GM12864 (cell line): Measurements from ENCODE around the gene HSF5.
A peak's percentile ranks its signal among the peaks of the same experiment; 100 is the strongest.

Source experiments
- DNase-seq: peaks from one replicate; pipeline ENCODE4 v3.0.0-alpha.2; 2011; ENCODE audit warnings: low read depth
- H3K4me3 ChIP-seq: 2 replicates; pipeline ENCODE4 v1.5.1; 2011; ENCODE audit warnings: mild to moderate bottlenecking, low read depth, low read length, control low read depth
- TF ChIP-seq, protein P1 (sequence below): IDR thresholded peaks from 2 replicates; pipeline ENCODE4 v1.5.1; 2011; ENCODE audit warnings: low read depth, mild to moderate bottlenecking, moderate library complexity, low read length, control low read depth, inconsistent platforms; ENCODE audit errors: missing control alignments

The HSF5 gene

DNA sequence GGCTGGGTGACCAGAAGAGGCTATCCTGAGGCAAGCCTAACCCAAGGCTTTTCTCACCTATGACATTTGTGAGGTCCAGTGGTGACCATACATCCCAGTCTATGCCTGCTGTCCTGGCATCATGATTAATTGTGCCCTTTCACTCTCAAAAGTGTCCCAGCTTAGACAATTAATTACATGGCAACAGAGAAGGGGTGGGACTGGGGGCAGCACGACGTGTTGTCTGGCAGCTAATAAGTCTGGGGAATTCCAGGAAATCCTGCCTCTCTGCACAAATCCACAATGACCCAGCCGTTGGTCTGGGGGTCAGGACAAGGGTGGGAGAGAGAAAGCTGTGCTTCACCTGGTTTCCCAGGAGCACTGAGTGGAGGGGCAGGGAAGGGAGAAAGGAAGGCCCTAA is 40.2 kb upstream of the HSF5 start:
- DNase-seq, result no peak
- TF ChIP-seq, protein P1, sequence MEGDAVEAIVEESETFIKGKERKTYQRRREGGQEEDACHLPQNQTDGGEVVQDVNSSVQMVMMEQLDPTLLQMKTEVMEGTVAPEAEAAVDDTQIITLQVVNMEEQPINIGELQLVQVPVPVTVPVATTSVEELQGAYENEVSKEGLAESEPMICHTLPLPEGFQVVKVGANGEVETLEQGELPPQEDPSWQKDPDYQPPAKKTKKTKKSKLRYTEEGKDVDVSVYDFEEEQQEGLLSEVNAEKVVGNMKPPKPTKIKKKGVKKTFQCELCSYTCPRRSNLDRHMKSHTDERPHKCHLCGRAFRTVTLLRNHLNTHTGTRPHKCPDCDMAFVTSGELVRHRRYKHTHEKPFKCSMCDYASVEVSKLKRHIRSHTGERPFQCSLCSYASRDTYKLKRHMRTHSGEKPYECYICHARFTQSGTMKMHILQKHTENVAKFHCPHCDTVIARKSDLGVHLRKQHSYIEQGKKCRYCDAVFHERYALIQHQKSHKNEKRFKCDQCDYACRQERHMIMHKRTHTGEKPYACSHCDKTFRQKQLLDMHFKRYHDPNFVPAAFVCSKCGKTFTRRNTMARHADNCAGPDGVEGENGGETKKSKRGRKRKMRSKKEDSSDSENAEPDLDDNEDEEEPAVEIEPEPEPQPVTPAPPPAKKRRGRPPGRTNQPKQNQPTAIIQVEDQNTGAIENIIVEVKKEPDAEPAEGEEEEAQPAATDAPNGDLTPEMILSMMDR, result no peak
- H3K4me3 ChIP-seq, result no peak overlapping the region

DNA sequence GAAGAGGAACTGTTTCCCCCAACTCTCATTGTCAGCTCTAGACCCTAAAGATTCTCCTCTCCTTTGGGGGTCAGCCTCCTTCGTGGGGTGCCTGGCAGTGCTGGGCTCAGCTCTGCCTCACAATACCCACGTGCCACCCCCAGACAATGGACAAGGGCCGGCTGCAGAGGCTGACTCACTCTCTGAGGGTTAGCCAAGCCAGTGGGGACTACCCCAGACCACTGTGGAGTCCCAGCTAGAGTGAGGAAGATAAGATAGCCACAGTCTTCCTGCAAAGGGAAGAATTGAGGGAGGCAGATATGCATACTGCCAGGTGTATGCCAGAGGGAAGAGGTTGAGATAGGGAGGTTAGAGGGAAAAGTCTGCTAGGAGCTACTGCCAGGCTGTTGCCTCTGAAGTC is 39.7 kb upstream of the HSF5 start:
- no peak for DNase-seq
- H3K4me3 ChIP-seq, result no peak overlapping the region
- TF ChIP-seq, protein P1, result no peak

DNA sequence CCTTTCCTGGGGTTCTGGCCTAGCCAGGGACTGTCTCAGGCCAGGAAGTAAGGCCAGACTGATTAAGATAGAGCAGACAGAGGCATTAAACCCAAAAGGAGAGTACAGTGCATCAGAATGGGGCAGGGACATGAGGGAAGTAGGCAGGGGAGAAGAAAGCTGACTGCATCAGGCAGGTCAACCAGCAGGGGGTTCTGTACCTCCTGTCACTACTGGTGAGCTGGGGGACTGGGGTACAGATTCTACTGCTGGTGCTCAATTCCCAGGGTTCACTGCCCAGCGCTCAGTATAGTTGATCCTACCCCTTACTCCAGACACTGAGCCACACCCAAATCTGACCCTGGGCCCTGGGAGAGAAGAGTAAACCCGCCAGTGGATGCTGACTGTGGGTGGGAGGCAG is 39.1 kb upstream of the HSF5 start:
- H3K4me3 ChIP-seq, result no peak overlapping the region
- TF ChIP-seq, protein P1, result peak; percentile 54
- no peak for DNase-seq

DNA sequence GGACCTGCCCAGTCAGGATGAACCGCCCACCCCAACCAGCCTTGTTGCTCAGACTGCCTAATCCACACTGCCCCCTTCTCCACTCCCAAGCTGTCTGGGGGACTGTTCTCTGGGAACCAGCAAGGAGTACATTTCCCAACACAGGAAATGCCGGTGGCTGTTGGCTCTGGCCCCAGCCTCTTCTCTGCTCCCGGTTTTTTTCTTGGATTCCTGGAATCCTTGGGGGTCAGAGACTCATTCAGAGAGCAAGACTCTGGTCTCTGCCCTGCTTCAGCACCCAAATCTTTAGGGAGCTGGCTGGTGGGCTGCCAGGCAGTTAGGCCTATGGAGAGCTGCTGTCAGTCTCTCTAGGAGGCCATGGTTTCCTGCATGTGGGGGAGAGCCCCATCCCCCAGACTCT is 37.0 kb upstream of the HSF5 start:
- no peak for DNase-seq
- no peak overlapping the region for H3K4me3 ChIP-seq
- TF ChIP-seq, protein P1, result no peak

DNA sequence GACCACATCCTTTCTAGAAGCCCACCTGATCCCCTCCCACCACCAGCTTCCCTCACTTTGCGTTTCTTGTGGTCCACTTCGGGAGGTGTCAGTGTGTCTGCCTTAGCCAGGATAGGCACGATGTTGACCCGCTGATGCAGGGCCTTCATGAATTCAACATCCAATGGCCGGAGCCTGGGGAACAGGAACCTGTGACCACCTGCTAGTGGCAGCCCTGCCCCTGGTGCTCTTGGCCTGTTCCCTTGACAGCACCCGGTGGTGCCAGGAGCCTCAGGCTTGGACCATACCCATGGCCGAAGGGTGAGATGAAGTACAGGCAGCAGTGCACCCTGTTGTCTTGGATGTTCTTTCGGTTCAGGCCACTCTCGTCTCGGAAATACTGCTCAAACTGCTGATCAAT is 33.5 kb upstream of the HSF5 start:
- DNase-seq, result no peak
- TF ChIP-seq, protein P1, result no peak
- no peak overlapping the region for H3K4me3 ChIP-seq

DNA sequence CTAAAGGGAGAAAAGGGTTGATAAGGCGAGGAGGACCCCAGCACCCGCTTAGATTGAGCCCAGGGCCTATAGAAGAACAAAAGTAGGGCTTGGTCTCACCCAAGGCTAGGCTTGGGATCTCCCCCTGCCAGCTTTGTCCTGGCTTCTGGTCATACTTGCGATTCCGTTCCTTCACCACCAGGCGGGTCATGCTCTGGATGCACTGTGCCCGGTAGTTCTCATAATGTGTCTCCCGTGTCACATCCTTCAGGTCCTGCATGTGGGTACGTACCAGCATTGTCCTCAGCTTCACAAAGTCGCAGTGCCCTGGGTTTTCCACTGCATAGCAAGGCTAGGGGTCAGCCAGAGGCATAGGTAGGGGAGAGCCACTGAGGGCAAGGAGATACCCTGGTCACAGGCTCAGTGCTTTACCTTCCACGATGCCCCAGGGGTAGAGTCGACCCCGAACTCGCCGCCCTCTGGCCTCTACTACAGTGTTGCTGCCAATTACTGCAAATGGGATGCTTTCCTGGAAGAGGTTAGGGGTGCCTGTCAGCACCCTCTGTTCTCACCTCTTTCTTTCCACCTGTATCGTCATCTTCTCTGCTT is 32.7 kb upstream of the HSF5 start:
- TF ChIP-seq, protein P1, result peak; percentile 76
- DNase-seq, result peak; percentile 21
- H3K4me3 ChIP-seq, result no peak overlapping the region

DNA sequence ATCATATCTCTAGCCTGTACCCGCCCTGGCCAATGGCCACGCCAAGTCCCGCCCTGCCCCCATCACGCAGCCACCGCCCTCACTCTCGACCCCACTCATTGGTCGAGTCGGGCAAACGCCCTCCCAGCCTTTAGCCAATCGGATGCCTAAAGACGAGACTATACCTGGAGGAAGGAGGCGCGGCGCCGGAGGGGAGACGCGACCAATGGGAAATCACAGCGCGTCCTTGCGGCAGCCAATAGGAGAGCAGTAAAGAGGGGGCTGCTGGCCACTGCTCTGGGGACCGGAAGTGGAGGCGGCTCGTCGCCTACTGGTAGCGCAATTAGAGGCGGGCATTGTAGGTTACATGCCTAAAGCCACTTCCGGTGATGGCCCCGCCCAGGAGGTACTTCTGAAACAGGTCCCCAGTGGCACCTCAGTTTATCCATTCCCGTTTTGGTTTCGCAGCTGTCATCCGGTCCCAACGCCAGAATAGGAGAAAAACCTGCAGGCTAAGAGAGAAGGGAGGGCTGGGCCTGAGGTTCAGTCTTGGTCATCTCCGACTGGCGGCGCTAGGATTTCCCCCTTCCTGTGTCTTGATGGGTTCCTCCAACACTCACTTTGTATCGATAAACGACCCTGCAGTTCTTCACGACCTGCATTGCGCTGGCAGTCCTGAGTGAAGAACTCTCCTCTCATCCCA is 29.9 kb upstream of the HSF5 start:
- TF ChIP-seq, protein P1, result no peak
- H3K4me3 ChIP-seq, result peak overlapping the region; percentile 89
- DNase-seq, result peak; percentile 99
